ENCODE results near the gene MARCHF10. TPM values are rescaled to one million over a fixed set of nuclear protein-coding genes. Genes with fewer than 3 reads are reported as not detected.
A peak's percentile ranks its signal among the peaks of the same experiment; 100 is the strongest.
"Not testable (repeated sequence)": the region's sequence is repeated elsewhere in the genome, so short reads cannot be mapped to it uniquely, and the experiment has no call there.

Gene MARCHF10
- polyA plus RNA-seq, 1 donor from 2014 or later = 0.20 TPM

- H3K9me3 Mint-ChIP-seq, H3K27ac Mint-ChIP-seq, H3K4me3 Mint-ChIP-seq, H3K4me1 Mint-ChIP-seq, H3K27me3 Mint-ChIP-seq, H3K36me3 Mint-ChIP-seq: not testable (repeated sequence)
Observed at GRCh38 chr17:62785983-62786382, 22.1 kb downstream of the MARCHF10 start.

DNA sequence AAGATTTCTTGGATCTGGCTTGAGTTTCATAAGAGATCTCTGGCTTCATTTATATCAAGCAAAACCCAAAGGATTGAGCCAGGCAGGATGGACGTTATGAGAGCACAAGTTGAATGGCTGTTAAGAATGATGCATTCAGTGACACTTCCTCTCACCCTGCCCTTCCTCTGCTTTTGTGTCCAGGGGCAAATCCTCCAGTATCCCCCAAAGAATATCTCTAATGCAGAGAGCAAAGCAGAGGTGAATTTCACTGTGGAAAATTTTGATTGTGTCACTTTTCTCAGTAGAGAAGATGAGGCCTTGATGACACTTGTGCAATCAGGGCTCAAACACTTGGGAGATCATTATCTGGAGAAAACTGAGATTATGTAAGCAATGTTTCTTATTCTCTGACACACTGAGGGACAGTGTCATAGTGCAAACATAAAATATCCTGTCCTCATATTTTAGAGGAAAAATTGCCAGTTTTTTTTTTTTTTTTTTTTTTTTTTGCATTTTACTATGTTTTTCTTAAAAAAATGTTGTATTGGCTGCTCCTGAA lies 25.3 kb downstream of the MARCHF10 start:
- H3K9me3 Mint-ChIP-seq = peaks cover 2 to 9% (median 5%) of the 10 kb centered on the region in 3 donors
- no peak overlapping the region for H3K4me3 Mint-ChIP-seq
- H3K36me3 Mint-ChIP-seq = no peaks in the 10 kb centered on the region
- no peaks in the 10 kb centered on the region for H3K4me1 Mint-ChIP-seq
- H3K27ac Mint-ChIP-seq = no peak overlapping the region
- peaks cover 6% of the 10 kb centered on the region for H3K27me3 Mint-ChIP-seq

GRCh38 chr17:62781831-62782251 lies 26.3 kb downstream of the MARCHF10 start:
- Mint-ChIP-seq H3K9me3 (peaks cover 2 to 9% (median 5%) of the 10 kb centered on the region in 3 donors), H3K27me3 (peaks cover 8% of the 10 kb centered on the region)

DNA sequence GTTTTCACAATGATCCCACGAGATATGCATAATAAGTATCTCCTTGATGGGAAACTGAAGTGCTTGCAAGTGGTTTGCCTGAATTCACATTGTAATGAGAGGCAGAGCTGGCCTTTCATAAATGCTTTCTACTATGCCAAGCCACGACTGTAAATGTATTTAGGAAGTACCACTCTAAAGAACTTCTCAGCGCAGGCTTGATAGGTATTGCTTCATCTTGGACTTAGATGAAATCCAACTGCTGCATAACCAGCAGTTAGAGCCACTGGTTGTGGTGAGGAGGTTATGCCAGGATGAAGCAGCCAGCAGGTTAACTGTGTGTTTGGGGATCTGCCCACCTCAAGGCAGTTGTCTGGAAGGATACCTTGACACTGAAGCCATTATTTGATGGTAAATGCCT lies 26.8 kb downstream of the MARCHF10 start:
- H3K4me1 Mint-ChIP-seq = no peaks in the 10 kb centered on the region
- H3K27ac Mint-ChIP-seq = no peak overlapping the region
- H3K27me3 Mint-ChIP-seq = peaks cover 9% of the 10 kb centered on the region
- H3K36me3 Mint-ChIP-seq = no peaks in the 10 kb centered on the region
- H3K4me3 Mint-ChIP-seq = no peak overlapping the region
- peaks cover 2 to 9% (median 5%) of the 10 kb centered on the region in 3 donors for H3K9me3 Mint-ChIP-seq

More at GRCh38 chr17:62781831-62782251, 26.3 kb downstream of the MARCHF10 start:
- Mint-ChIP-seq H3K27ac (no peak overlapping the region), H3K4me1 (no peaks in the 10 kb centered on the region), H3K36me3 (no peaks in the 10 kb centered on the region), H3K4me3 (no peak overlapping the region)

DNA sequence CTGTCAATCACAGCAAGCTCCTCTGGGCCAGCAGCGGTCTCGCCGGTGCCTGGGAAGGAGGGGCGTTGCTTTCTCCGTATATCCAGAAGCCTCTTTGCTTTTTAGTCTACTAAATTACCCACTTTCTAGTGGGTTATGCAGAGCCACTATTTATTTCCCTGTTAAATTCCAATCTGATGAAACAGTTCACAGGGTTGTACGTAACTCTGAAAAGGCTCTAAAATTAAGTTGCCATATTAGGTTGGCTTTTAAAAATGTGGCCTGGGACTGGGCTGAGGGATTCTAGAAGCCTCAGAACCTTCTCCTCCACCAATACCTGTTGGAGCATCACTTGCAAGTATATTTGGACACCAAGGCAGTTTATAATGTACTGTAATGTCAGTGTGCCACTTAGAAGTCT lies 27.2 kb downstream of the MARCHF10 start:
- peaks cover 2 to 9% (median 5%) of the 10 kb centered on the region in 3 donors for H3K9me3 Mint-ChIP-seq

DNA sequence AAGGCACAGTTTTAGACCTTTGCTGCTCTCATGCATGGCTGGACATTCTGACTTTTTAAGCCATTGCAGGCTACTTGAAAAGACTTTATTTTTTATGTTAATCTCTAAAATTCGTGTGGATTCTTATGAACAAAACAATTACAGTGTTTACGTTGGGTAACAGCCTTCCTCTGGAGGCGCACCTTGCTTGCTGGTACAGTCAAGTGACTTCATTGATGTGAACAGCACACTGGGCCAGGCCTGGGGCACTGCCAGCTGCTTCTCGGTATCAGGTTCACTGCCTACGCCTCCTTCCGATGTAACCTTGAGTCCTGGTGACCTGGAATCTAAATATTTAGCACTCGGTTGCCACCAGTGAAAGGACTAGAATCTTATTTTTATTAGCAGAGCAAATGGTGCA lies 27.8 kb downstream of the MARCHF10 start:
- Mint-ChIP-seq H3K27ac (no peak overlapping the region), H3K4me1 (no peaks in the 10 kb centered on the region), H3K4me3 (no peak overlapping the region), H3K36me3 (no peaks in the 10 kb centered on the region), H3K27me3 (peaks cover 9% of the 10 kb centered on the region), H3K9me3 (peaks cover 2 to 7% (median 5%) of the 10 kb centered on the region in 3 donors)

More for the DNA sequence above, 27.2 kb downstream of the MARCHF10 start:
- Mint-ChIP-seq H3K4me1 (no peaks in the 10 kb centered on the region), H3K27ac (no peak overlapping the region), H3K36me3 (no peaks in the 10 kb centered on the region), H3K27me3 (peaks cover 9% of the 10 kb centered on the region), H3K4me3 (no peak overlapping the region)

GRCh38 chr17:62778990-62779681 lies 29.0 kb downstream of the MARCHF10 start:
- no peaks in the 10 kb centered on the region for H3K4me1 Mint-ChIP-seq
- peaks cover 12% of the 10 kb centered on the region for H3K27me3 Mint-ChIP-seq
- H3K9me3 Mint-ChIP-seq = peaks cover 2 to 5% (median 5%) of the 10 kb centered on the region in 3 donors
- H3K36me3 Mint-ChIP-seq = no peaks in the 10 kb centered on the region
- H3K27ac Mint-ChIP-seq = no peak overlapping the region
- no peak overlapping the region for H3K4me3 Mint-ChIP-seq

- peaks cover 0 to 5% (median 4%) of the 10 kb centered on the region in 3 donors for H3K9me3 Mint-ChIP-seq
- H3K27ac Mint-ChIP-seq = no peak overlapping the region
- H3K4me3 Mint-ChIP-seq = no peak overlapping the region
- no peaks in the 10 kb centered on the region for H3K4me1 Mint-ChIP-seq
- H3K36me3 Mint-ChIP-seq = no peaks in the 10 kb centered on the region
- peaks cover 18% of the 10 kb centered on the region for H3K27me3 Mint-ChIP-seq
Observed at GRCh38 chr17:62775876-62776275, 32.2 kb downstream of the MARCHF10 start.

- peak overlapping the region in 1 of 3 donors; percentile 53 for H3K27ac Mint-ChIP-seq
- peaks cover 21% of the 10 kb centered on the region for H3K27me3 Mint-ChIP-seq
- no peak overlapping the region for H3K4me3 Mint-ChIP-seq
- H3K36me3 Mint-ChIP-seq = no peaks in the 10 kb centered on the region
- peaks cover 0 to 5% (median 4%) of the 10 kb centered on the region in 3 donors for H3K9me3 Mint-ChIP-seq
- no peaks in the 10 kb centered on the region for H3K4me1 Mint-ChIP-seq
Observed at GRCh38 chr17:62774338-62774737, 33.8 kb downstream of the MARCHF10 start.

DNA sequence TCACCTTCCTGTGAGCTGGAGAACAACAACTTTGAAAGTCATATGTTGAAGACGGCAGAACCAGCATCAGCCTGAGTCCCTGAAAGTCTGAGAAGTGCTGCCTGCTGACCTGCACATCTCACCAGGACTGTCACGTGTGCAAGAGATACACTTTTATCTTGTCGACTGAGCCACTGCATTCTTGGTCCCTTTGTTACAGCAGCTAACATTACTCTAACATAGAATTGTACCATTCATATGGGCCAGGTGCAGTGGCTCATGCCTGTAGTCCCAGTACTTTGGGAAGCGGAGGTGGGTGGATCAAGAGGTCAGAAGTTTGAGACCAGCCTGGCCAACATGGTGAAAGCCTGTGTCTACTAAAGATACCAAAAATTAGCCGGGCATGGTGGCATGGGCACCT lies 40.1 kb downstream of the MARCHF10 start:
- no peak overlapping the region for H3K27ac Mint-ChIP-seq
- peaks cover 0 to 5% (median 0%) of the 10 kb centered on the region in 3 donors for H3K4me1 Mint-ChIP-seq
- peak overlapping the region in 1 of 4 donors; percentile 3 for H3K4me3 Mint-ChIP-seq
- H3K9me3 Mint-ChIP-seq = peaks cover 0 to 5% (median 4%) of the 10 kb centered on the region in 3 donors
- H3K27me3 Mint-ChIP-seq = peaks cover 11% of the 10 kb centered on the region
- no peaks in the 10 kb centered on the region for H3K36me3 Mint-ChIP-seq

- H3K27me3 Mint-ChIP-seq = peaks cover 14% of the 10 kb centered on the region
- H3K36me3 Mint-ChIP-seq = no peaks in the 10 kb centered on the region
- no peak overlapping the region for H3K27ac Mint-ChIP-seq
- H3K4me1 Mint-ChIP-seq = peaks cover 0 to 5% (median 0%) of the 10 kb centered on the region in 3 donors
- H3K9me3 Mint-ChIP-seq = no peaks in the 10 kb centered on the region
- no peak overlapping the region for H3K4me3 Mint-ChIP-seq
Observed at GRCh38 chr17:62765351-62765750, 42.8 kb downstream of the MARCHF10 start.

GRCh38 chr17:62763891-62764600 lies 44.1 kb downstream of the MARCHF10 start:
- peaks cover 0 to 5% (median 0%) of the 10 kb centered on the region in 3 donors for H3K4me1 Mint-ChIP-seq
- H3K9me3 Mint-ChIP-seq = no peaks in the 10 kb centered on the region
- no peaks in the 10 kb centered on the region for H3K36me3 Mint-ChIP-seq
- H3K4me3 Mint-ChIP-seq = no peak overlapping the region
- H3K27me3 Mint-ChIP-seq = peaks cover 13% of the 10 kb centered on the region
- H3K27ac Mint-ChIP-seq = no peak overlapping the region

DNA sequence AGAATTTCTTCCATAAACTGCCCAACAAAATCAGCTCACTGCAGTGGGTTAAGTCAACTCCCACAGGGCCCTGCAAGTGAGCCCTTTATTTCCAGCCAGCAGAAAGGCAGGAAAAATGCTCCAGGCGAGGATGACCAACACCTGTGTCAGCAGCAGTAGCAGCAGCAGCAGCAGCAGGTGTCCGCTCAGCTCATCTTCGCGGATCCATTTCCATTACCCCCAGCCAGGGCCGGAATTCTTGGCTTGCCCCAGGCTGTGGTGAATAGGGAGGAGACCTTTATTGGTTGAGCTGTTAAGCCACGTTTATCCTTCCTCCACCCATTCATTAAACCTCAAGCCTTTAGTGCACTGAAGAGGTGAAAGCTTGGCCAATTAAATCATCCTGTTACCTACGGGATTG lies 46.2 kb downstream of the MARCHF10 start:
- H3K4me3 Mint-ChIP-seq = no peak overlapping the region
- no peaks in the 10 kb centered on the region for H3K9me3 Mint-ChIP-seq
- H3K27me3 Mint-ChIP-seq = peaks cover 13% of the 10 kb centered on the region
- no peak overlapping the region for H3K27ac Mint-ChIP-seq
- H3K36me3 Mint-ChIP-seq = no peaks in the 10 kb centered on the region
- peaks cover 0 to 2% (median 0%) of the 10 kb centered on the region in 3 donors for H3K4me1 Mint-ChIP-seq

GRCh38 chr17:62760945-62761267 lies 47.2 kb downstream of the MARCHF10 start:
- H3K27me3 Mint-ChIP-seq = peaks cover 11% of the 10 kb centered on the region
- H3K4me3 Mint-ChIP-seq = no peak overlapping the region
- no peak overlapping the region for H3K27ac Mint-ChIP-seq
- no peaks in the 10 kb centered on the region for H3K9me3 Mint-ChIP-seq
- no peaks in the 10 kb centered on the region for H3K4me1 Mint-ChIP-seq
- no peaks in the 10 kb centered on the region for H3K36me3 Mint-ChIP-seq

GRCh38 chr17:62760059-62760944 lies 47.8 kb downstream of the MARCHF10 start:
- Mint-ChIP-seq H3K27me3 (peaks cover 11% of the 10 kb centered on the region), H3K36me3 (no peaks in the 10 kb centered on the region), H3K27ac (no peak overlapping the region), H3K9me3 (no peaks in the 10 kb centered on the region), H3K4me1 (no peaks in the 10 kb centered on the region), H3K4me3 (no peak overlapping the region)
